HCT116 (cell line): ENCODE measurements around the gene CAMSAP1.

ENCODE experiments used
- ELF1 ChIP-seq: IDR thresholded peaks from 2 replicates; pipeline ENCODE4 v1.6.1; 2012; ENCODE audit warnings: low read depth, borderline replicate concordance
- EZH2 ChIP-seq: fragments of 200-600 bp; sonication (generic); IDR thresholded peaks from 2 replicates; pipeline ENCODE4 v1.6.1; 2017; ENCODE audit warnings: antibody characterized with exemption, mixed run types
- EZH2phosphoT487 ChIP-seq: fragments of 200-600 bp; IDR thresholded peaks from 2 replicates; pipeline ENCODE4 v1.6.1; 2018; ENCODE audit warnings: antibody characterized with exemption, borderline replicate concordance
- FOSL1 ChIP-seq: IDR thresholded peaks from 2 replicates; pipeline ENCODE4 v1.6.1; 2012; ENCODE audit warnings: low read depth
- JUND ChIP-seq: IDR thresholded peaks from 2 replicates; pipeline ENCODE4 v1.6.1; 2012
- POLR2A ChIP-seq: IDR thresholded peaks from 2 replicates; pipeline ENCODE4 v1.7.0; 2011; ENCODE audit warnings: borderline replicate concordance; ENCODE audit not compliant: insufficient read depth, insufficient read length; ENCODE audit errors: extremely low read depth
- POLR2AphosphoS5 ChIP-seq: IDR thresholded peaks from 2 replicates; pipeline ENCODE4 v1.6.1; 2011; ENCODE audit warnings: mild to moderate bottlenecking, low read depth, low read length, moderate library complexity
- RAD21 ChIP-seq: IDR thresholded peaks from 2 replicates; pipeline ENCODE4 v1.6.1; 2012; ENCODE audit warnings: low read depth, mild to moderate bottlenecking
- SP1 ChIP-seq: IDR thresholded peaks from 2 replicates; pipeline ENCODE4 v1.6.1; 2012; ENCODE audit warnings: low read depth
- SRF ChIP-seq: IDR thresholded peaks from 2 replicates; pipeline ENCODE4 v1.6.1; 2012; ENCODE audit warnings: low read depth
- TCF7L2 ChIP-seq: IDR thresholded peaks from 2 replicates; pipeline ENCODE4 v1.7.0; 2011; ENCODE audit warnings: borderline replicate concordance, inconsistent platforms; ENCODE audit not compliant: insufficient read depth, insufficient read length; ENCODE audit errors: extremely low read depth
- TF ChIP-seq, protein P1 (sequence below): IDR thresholded peaks from 2 replicates; pipeline ENCODE4 v1.6.1; 2011; ENCODE audit warnings: mild to moderate bottlenecking, low read length, moderate library complexity; ENCODE audit not compliant: insufficient replicate concordance; ENCODE audit errors: extremely low read depth
- TF ChIP-seq, protein P2 (sequence below), 3 experiments: fragments of 200-600 bp in 1 of 3; sonication (generic) in 1 of 3; IDR thresholded peaks in 2 of 3; conservative IDR thresholded peaks in 1 of 3; 2 replicates each; pipeline ENCODE4 v1.5.1; 2012 to 2017; ENCODE audit warnings: low read depth in 2 of 3, low read length in 2 of 3, antibody characterized with exemption in 1 of 3, borderline replicate concordance in 1 of 3, control low read depth in 1 of 3, mild to moderate bottlenecking in 1 of 3, mixed read lengths in 1 of 3, mixed run types in 1 of 3, moderate library complexity in 1 of 3; ENCODE audit not compliant: insufficient read depth in 1 of 3
- TF ChIP-seq, protein P3 (sequence below): IDR thresholded peaks from 2 replicates; pipeline ENCODE4 v1.6.1; 2012; ENCODE audit warnings: low read depth

DNA sequence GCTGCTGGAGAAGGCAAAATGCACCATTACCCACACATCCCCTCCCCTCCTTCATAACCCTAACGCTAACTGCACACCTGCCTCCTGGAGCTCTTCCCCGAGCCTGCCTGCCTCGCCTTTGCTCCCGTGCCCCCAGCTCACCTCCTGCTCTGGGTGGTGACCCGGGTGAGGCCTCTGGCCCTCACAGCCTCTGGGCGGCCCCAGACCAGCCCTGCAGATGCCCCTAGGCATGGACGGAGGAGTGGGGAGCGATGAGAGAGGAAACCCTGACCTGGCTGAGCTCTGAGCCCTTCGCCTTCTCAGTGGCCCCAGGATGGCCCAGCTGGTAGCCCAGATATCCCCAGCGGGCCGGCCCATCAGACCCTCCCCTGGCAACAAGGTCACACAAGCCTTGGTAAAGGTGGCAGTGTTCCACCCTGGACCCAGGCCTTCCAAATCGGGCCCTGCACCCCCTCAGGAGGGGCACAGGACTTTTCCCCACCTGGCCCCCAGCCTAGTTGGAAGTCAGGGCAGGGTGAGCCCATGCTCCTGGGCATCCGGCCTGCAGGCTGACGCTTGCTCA lies 14.5 kb upstream of the CAMSAP1 start:
- TF ChIP-seq JUND (no peak), POLR2A (no peak), EZH2 (no peak), EZH2phosphoT487 (no peak), SP1 (no peak), SRF (no peak), TCF7L2 (no peak), ELF1 (no peak), RAD21 (no peak), FOSL1 (no peak), POLR2AphosphoS5 (no peak)
- TF ChIP-seq, protein P1, sequence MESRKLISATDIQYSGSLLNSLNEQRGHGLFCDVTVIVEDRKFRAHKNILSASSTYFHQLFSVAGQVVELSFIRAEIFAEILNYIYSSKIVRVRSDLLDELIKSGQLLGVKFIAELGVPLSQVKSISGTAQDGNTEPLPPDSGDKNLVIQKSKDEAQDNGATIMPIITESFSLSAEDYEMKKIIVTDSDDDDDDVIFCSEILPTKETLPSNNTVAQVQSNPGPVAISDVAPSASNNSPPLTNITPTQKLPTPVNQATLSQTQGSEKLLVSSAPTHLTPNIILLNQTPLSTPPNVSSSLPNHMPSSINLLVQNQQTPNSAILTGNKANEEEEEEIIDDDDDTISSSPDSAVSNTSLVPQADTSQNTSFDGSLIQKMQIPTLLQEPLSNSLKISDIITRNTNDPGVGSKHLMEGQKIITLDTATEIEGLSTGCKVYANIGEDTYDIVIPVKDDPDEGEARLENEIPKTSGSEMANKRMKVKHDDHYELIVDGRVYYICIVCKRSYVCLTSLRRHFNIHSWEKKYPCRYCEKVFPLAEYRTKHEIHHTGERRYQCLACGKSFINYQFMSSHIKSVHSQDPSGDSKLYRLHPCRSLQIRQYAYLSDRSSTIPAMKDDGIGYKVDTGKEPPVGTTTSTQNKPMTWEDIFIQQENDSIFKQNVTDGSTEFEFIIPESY: no peak
- TF ChIP-seq, protein P2, sequence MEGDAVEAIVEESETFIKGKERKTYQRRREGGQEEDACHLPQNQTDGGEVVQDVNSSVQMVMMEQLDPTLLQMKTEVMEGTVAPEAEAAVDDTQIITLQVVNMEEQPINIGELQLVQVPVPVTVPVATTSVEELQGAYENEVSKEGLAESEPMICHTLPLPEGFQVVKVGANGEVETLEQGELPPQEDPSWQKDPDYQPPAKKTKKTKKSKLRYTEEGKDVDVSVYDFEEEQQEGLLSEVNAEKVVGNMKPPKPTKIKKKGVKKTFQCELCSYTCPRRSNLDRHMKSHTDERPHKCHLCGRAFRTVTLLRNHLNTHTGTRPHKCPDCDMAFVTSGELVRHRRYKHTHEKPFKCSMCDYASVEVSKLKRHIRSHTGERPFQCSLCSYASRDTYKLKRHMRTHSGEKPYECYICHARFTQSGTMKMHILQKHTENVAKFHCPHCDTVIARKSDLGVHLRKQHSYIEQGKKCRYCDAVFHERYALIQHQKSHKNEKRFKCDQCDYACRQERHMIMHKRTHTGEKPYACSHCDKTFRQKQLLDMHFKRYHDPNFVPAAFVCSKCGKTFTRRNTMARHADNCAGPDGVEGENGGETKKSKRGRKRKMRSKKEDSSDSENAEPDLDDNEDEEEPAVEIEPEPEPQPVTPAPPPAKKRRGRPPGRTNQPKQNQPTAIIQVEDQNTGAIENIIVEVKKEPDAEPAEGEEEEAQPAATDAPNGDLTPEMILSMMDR (IDR thresholded peaks at IDR 0.05 in 2 of 3, conservative IDR thresholded peaks at IDR 0.05 in 1 of 3; ENCODE audit: borderline replicate concordance in 1 of 3, insufficient read depth in 1 of 3, low read depth in 2 of 3, low read length in 2 of 3): no peak
- TF ChIP-seq, protein P3, sequence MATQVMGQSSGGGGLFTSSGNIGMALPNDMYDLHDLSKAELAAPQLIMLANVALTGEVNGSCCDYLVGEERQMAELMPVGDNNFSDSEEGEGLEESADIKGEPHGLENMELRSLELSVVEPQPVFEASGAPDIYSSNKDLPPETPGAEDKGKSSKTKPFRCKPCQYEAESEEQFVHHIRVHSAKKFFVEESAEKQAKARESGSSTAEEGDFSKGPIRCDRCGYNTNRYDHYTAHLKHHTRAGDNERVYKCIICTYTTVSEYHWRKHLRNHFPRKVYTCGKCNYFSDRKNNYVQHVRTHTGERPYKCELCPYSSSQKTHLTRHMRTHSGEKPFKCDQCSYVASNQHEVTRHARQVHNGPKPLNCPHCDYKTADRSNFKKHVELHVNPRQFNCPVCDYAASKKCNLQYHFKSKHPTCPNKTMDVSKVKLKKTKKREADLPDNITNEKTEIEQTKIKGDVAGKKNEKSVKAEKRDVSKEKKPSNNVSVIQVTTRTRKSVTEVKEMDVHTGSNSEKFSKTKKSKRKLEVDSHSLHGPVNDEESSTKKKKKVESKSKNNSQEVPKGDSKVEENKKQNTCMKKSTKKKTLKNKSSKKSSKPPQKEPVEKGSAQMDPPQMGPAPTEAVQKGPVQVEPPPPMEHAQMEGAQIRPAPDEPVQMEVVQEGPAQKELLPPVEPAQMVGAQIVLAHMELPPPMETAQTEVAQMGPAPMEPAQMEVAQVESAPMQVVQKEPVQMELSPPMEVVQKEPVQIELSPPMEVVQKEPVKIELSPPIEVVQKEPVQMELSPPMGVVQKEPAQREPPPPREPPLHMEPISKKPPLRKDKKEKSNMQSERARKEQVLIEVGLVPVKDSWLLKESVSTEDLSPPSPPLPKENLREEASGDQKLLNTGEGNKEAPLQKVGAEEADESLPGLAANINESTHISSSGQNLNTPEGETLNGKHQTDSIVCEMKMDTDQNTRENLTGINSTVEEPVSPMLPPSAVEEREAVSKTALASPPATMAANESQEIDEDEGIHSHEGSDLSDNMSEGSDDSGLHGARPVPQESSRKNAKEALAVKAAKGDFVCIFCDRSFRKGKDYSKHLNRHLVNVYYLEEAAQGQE: no peak
